PC-3 (cell line): ENCODE data around the gene XPR1. TPM values are rescaled to one million over a fixed set of nuclear protein-coding genes. Genes with fewer than 3 reads are reported as not detected.

Experiments
- ATAC-seq: fragments of 200-7000 bp; cut with Tn5 transposase; 2 replicates; pipeline ENCODE4 v1.9.1; 2020; ENCODE audit warnings: mild to moderate bottlenecking, moderate library complexity
- BruUV-seq: library from RNA; stranded (reverse); fragments of 400-500 nt; replicated peaks from 2 replicates; lab custom pipeline; 2021; lab: Mats Ljungman, UMichigan
- CTCF ChIA-PET: fragments of 300-600 bp; sonication (Branson Sonifier 250); formaldehyde crosslinking; loops from one replicate; lab custom pipeline; 2022; ENCODE audit warnings: antibody characterized with exemption; lab: Charles Lee
- POLR2A ChIA-PET: fragments of 300-600 bp; sonication (Branson Sonifier 250); formaldehyde crosslinking; loops from one replicate; lab custom pipeline; 2022; ENCODE audit warnings: antibody characterized with exemption; ENCODE audit not compliant: unreplicated experiment; lab: Charles Lee
- DNase-seq: peaks from one replicate; pipeline ENCODE4 v3.0.0-alpha.2; 2015
- H2AFZ ChIP-seq: fragments of 300-600 bp; sonication (generic); 2 replicates; pipeline ENCODE4 v1.6.0; 2016; ENCODE audit warnings: antibody characterized with exemption, low read length
- H3F3A ChIP-seq: fragments of 300-600 bp; sonication (generic); one replicate; pipeline ENCODE4 v1.6.0; 2017; ENCODE audit warnings: antibody characterized with exemption, low read length, control low read depth, mild to moderate bottlenecking; ENCODE audit not compliant: unreplicated experiment
- H3K27ac ChIP-seq: fragments of 300-600 bp; sonication (generic); 2 replicates; pipeline ENCODE4 v1.5.1; 2016; ENCODE audit warnings: mild to moderate bottlenecking, low read length
- H3K27me3 ChIP-seq: fragments of 300-600 bp; sonication (generic); 2 replicates; pipeline ENCODE4 v1.6.1; 2016; ENCODE audit warnings: low read length, mixed read lengths
- H3K36me3 ChIP-seq: fragments of 300-600 bp; sonication (generic); 2 replicates; pipeline ENCODE4 v1.6.1; 2016; ENCODE audit warnings: low read depth, mixed run types, low read length, mixed read lengths
- H3K4me1 ChIP-seq: fragments of 300-600 bp; sonication (generic); 2 replicates; pipeline ENCODE4 v1.5.1; 2016; ENCODE audit warnings: low read length; ENCODE audit not compliant: insufficient read depth
- H3K4me2 ChIP-seq: fragments of 300-600 bp; sonication (generic); 2 replicates; pipeline ENCODE4 v1.6.0; 2016; ENCODE audit warnings: low read length
- H3K4me3 ChIP-seq: fragments of 300-600 bp; sonication (generic); 2 replicates; pipeline ENCODE4 v1.5.1; 2016; ENCODE audit warnings: mild to moderate bottlenecking, low read length, mixed read lengths
- H3K79me2 ChIP-seq: fragments of 300-600 bp; sonication (generic); 2 replicates; pipeline ENCODE4 v1.6.1; 2017; ENCODE audit warnings: low read length, mixed read lengths
- H3K9ac ChIP-seq: fragments of 300-600 bp; sonication (generic); 2 replicates; pipeline ENCODE4 v1.6.0; 2016; ENCODE audit warnings: mild to moderate bottlenecking, low read length
- H3K9me2 ChIP-seq: fragments of 300-600 bp; sonication (generic); replicated peaks from 2 replicates; pipeline ENCODE4 v1.6.1; 2016; ENCODE audit warnings: mixed run types, low read length, mixed read lengths
- H3K9me3 ChIP-seq: fragments of 300-600 bp; sonication (generic); 2 replicates; pipeline ENCODE4 v1.6.1; 2016; ENCODE audit warnings: low read length, mixed read lengths
- H4K20me1 ChIP-seq: fragments of 300-600 bp; sonication (generic); 2 replicates; pipeline ENCODE4 v1.6.1; 2016; ENCODE audit warnings: low read length, mixed read lengths
- EZH2phosphoT487 ChIP-seq: fragments of 300-600 bp; sonication (generic); IDR thresholded peaks from 2 replicates; pipeline ENCODE4 v1.6.1; 2018; ENCODE audit warnings: mild to moderate bottlenecking, antibody characterized with exemption, low read length, borderline replicate concordance
- intact Hi-C: fragments of 100-400 bp; cut with micrococcal nuclease; formaldehyde crosslinking; loops from 2 replicates; pipeline ENCODE4 v1.9.0; 2023
- total RNA-seq: library from RNA; depleted of rRNA; stranded (reverse); fragments of >200 nt; gene quantifications from 2 replicates; pipeline ENCODE4 v1.2.3, GENCODE V29; 2014; rRNA removed
- TF ChIP-seq, protein P1 (sequence below): fragments of 300-600 bp; sonication (generic); conservative IDR thresholded peaks from 2 replicates; pipeline ENCODE4 v1.5.1; 2017; ENCODE audit warnings: antibody characterized with exemption, low read depth, mild to moderate bottlenecking, low read length

XPR1 gene
- total RNA-seq, 1 experiment from 2014 or later, result 8.2 TPM

DNA sequence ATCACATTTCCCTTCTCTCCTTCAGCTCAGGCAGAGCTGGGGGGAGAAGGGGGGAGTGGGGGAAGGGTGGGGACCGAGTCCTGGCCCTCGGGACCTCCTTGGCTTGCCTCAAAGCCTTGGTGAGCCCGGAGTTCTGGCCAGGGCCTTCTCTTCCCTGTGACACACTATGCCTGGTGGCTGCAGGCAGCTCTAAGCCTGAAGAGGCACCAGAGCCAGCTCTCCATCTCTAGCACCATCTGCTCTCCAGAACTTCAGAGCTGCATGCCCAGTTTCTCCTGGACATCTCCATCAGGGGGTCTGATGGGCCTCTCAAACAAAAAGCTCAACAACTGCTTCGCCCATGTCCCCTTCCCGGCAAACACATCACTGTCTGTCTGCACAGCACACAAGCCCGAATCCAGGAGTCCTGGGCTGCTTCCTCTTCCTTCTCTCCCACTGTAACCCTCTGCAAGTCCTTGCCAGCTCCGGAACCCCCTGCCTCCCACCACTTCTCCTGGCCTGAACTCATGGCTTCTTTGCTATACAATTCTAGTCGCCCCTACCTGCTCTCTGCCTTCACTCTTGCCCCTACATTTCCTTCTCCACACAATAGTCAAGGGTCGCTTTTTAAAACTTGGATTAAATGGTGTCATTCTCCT, 307.4 kb downstream of the XPR1 start:
- no TSS peak for BruUV-seq
- no peaks in the 10 kb centered on the region for H3K4me1 ChIP-seq

DNA sequence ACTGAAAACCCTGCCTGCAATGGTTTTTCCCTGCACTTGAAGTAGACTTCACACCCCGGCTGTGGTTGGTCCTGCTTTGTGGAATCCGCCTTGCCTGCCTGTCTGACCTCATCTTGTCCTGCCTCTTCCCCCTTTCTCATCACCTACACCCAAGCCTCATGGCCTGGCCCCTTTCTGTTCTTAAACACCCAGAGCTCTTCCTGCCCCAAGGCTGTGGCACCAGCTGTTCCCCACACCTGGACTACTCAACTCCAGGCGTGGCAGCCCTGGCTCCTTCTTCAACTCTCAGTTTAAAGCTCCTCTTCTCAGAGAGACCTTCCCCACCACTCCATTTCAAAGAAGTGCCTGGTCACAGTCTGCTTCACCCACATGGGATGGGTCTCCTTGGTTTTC, 307.9 kb downstream of the XPR1 start:
- Histone ChIP-seq H2AFZ (no peak overlapping the region), H3K4me1 (no peaks in the 10 kb centered on the region), H3K9ac (no peak overlapping the region), H3K79me2 (no peaks in the 10 kb centered on the region), H4K20me1 (no peaks in the 10 kb centered on the region), H3F3A (no peaks in the 10 kb centered on the region), H3K27ac (no peak overlapping the region), H3K4me2 (no peak overlapping the region), H3K4me3 (no peak overlapping the region), H3K27me3 (no peaks in the 10 kb centered on the region), H3K9me2 (no peaks in the 10 kb centered on the region), H3K9me3 (no peaks in the 10 kb centered on the region), H3K36me3 (no peaks in the 10 kb centered on the region)
- DNase-seq (no peak), ATAC-seq (no peak)
- POLR2A ChIA-PET, result no interaction called here
- intact Hi-C loops, result no loop called here
- no TSS peak for BruUV-seq
- CTCF ChIA-PET, result no interaction called here
- no peak for TF ChIP-seq EZH2phosphoT487

More for the DNA sequence above, 307.4 kb downstream of the XPR1 start:
- no peak overlapping the region for H3K27ac ChIP-seq
- ChIA-PET POLR2A (no interaction called here), CTCF (no interaction called here)
- ATAC-seq (no peak), DNase-seq (no peak)
- intact Hi-C loops, result no loop called here
- H3K9ac ChIP-seq, result no peak overlapping the region
- no peaks in the 10 kb centered on the region for H3K9me2 ChIP-seq
- no peaks in the 10 kb centered on the region for H3K9me3 ChIP-seq
- no peak overlapping the region for H3K4me3 ChIP-seq
- H3K36me3 ChIP-seq, result no peaks in the 10 kb centered on the region
- H3K79me2 ChIP-seq, result no peaks in the 10 kb centered on the region
- no peak overlapping the region for H2AFZ ChIP-seq
- TF ChIP-seq, protein P1, sequence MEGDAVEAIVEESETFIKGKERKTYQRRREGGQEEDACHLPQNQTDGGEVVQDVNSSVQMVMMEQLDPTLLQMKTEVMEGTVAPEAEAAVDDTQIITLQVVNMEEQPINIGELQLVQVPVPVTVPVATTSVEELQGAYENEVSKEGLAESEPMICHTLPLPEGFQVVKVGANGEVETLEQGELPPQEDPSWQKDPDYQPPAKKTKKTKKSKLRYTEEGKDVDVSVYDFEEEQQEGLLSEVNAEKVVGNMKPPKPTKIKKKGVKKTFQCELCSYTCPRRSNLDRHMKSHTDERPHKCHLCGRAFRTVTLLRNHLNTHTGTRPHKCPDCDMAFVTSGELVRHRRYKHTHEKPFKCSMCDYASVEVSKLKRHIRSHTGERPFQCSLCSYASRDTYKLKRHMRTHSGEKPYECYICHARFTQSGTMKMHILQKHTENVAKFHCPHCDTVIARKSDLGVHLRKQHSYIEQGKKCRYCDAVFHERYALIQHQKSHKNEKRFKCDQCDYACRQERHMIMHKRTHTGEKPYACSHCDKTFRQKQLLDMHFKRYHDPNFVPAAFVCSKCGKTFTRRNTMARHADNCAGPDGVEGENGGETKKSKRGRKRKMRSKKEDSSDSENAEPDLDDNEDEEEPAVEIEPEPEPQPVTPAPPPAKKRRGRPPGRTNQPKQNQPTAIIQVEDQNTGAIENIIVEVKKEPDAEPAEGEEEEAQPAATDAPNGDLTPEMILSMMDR, result no peak
- no peak for TF ChIP-seq EZH2phosphoT487
- no peaks in the 10 kb centered on the region for H3F3A ChIP-seq
- H3K27me3 ChIP-seq, result no peaks in the 10 kb centered on the region
- no peak overlapping the region for H3K4me2 ChIP-seq
- H4K20me1 ChIP-seq, result no peaks in the 10 kb centered on the region

Other genes with a start within 250 kb of the XPR1 start
- gene ACBD6, start 129.4 kb upstream of the XPR1 start, total RNA-seq, result 43.3 and 69.6 TPM in 2 replicates
- not detected in 2 replicates for gene OVAAL, start 73.1 kb upstream of the XPR1 start, total RNA-seq